Heart left ventricle (tissue), 16 donors: ENCODE results near the gene MRPL34. TPM values are rescaled to one million over a fixed set of nuclear protein-coding genes. Genes with fewer than 3 reads are reported as not detected.

Experiments
- ATAC-seq, 4 donors: fragments of 200-7000 bp; cut with Tn5 transposase; one replicate each; pipeline ENCODE4 v1.9.1; 2020 to 2022; ENCODE audit warnings: moderate library complexity in 4 of 4, mild to moderate bottlenecking in 3 of 4, moderate number of reproducible peaks in 1 of 4
- DNase-seq, 5 donors: peaks; one replicate each; pipeline ENCODE4 v3.0.0-alpha.2; 2020
- H3K27ac ChIP-seq, 12 donors: fragments of 200-600 bp; sonication (generic) in 4 of 12; one replicate each; pipeline versions ENCODE4 v1.5.0 to v1.8.0; 2016 to 2022; ENCODE audit warnings: mild to moderate bottlenecking in 2 of 12
- H3K27me3 ChIP-seq, 9 donors: fragments of 200-600 bp; sonication (generic) in 2 of 9; one replicate each; pipeline versions ENCODE4 v1.5.1 to v1.8.0; 2016 to 2022; ENCODE audit warnings: mild to moderate bottlenecking in 3 of 9
- H3K36me3 ChIP-seq, 9 donors: fragments of 200-600 bp; sonication (generic) in 2 of 9; one replicate each; pipeline versions ENCODE4 v1.5.0 to v1.8.0; 2018 to 2022; ENCODE audit warnings: mild to moderate bottlenecking in 2 of 9
- H3K4me1 ChIP-seq, 12 donors: fragments of 200-600 bp; sonication (generic) in 4 of 12; one replicate each; pipeline versions ENCODE4 v1.5.0 to v1.8.0; 2016 to 2022; ENCODE audit warnings: mild to moderate bottlenecking in 3 of 12
- H3K4me3 ChIP-seq, 12 donors: fragments of 200-600 bp; sonication (generic) in 4 of 12; one replicate each; pipeline versions ENCODE4 v1.5.0 to v1.8.0; 2017 to 2022; ENCODE audit warnings: mild to moderate bottlenecking in 9 of 12, moderate library complexity in 4 of 12
- H3K9me3 ChIP-seq, 12 donors: fragments of 200-600 bp; sonication (generic) in 4 of 12; one replicate each; pipeline versions ENCODE4 v1.5.0 to v1.8.0; 2016 to 2022; ENCODE audit warnings: mild to moderate bottlenecking in 1 of 12
- POLR2A ChIP-seq, 2 donors: fragments of 450-650 bp; IDR thresholded peaks; one replicate each; pipeline ENCODE4 v1.6.1; 2017; ENCODE audit warnings: antibody characterized with exemption in 2 of 2, mild to moderate bottlenecking in 2 of 2, moderate library complexity in 2 of 2
- WGBS, 4 donors: extraction: QIAGEN DNeasy Blood & Tissue Kit in 2 of 4; methylation state at CpG; one replicate each; pipeline versions ENCODE4 v1.1.5 to v1.1.7; 2013 to 2018; 5-methylcytosine and 5-hydroxymethylcytosine counted together
- intact Hi-C, 10 donors: fragments of 100-400 bp; cut with DNase I; formaldehyde crosslinking; loops; one replicate each; pipeline versions ENCODE4 v1.11.1 to v1.14.2; 2022
- polyA plus RNA-seq, 2 donors: library from polyadenylated mRNA; stranded (reverse); fragments of 200-250 nt; gene quantifications; one replicate each; pipeline ENCODE4 v1.2.3, GENCODE V29; 2013
- total RNA-seq, 9 donors: library from RNA; depleted of rRNA in 2 of 9; stranded (reverse); fragments of >200 nt in 2 of 9; fragmentation: NEBNext Ultra II Directional in 3 of 9; extraction: Animal tissue kit (Norgen Biotek cat#: 25700) in 3 of 9; gene quantifications; one replicate each; pipeline versions ENCODE4 v1.1.0 to v1.2.4, GENCODE V29; 2016 to 2023
- TF ChIP-seq, protein P1 (sequence below), 12 donors: fragments of 200-600 bp; sonication (generic) in 4 of 12; IDR thresholded peaks; one replicate each; pipeline versions ENCODE4 v1.5.0 to v1.8.0; 2018 to 2022; ENCODE audit warnings: antibody characterized with exemption in 12 of 12, mild to moderate bottlenecking in 5 of 12
- donor health status: ischemic (EF 13 %, LVEDD 7.1; RV severe dilation, severe dysfunction).
- donor health status: healthy with polysubstance abuse.
- donor health status: DM: no; HTN: yes; CAD: no.
- donor health status: DM: no; HTN: no; CAD: no.
- donor health status: ischemic (EF 25% LVEDD 6.9; RV normal size, moderate dysfunction).
- donor health status: ischemic (EF 25% LVEDD 5.7; RV mildly dilated, moderate dysfunction).
- donor health status: healthy.
- donor health status: DM: yes; HTN: yes; CAD: no.
- donor health status: ischemic (EF 35%, LVEDD 5.7; RV mildly dilated, moderate dysfunction).
- donor health status: nonischemic (EF 11% LVEDD 7.7; RV severe dilation, severe dysfunction).
- donor health status: DM: yes; HTN: yes; CAD: no.
- donor health status: PGD.
- donor health status: ischemic (EF 29% LVEDD 5.4; RV normal size, mild dysfunction).
- donor health status: nonischemic (EF 23%, LVEDD 6.1; RV moderate dilation, normal function).

MRPL34 gene
- total and polyA plus RNA-seq, 11 donors: 97.8 to 389 (median 190) TPM

DNA sequence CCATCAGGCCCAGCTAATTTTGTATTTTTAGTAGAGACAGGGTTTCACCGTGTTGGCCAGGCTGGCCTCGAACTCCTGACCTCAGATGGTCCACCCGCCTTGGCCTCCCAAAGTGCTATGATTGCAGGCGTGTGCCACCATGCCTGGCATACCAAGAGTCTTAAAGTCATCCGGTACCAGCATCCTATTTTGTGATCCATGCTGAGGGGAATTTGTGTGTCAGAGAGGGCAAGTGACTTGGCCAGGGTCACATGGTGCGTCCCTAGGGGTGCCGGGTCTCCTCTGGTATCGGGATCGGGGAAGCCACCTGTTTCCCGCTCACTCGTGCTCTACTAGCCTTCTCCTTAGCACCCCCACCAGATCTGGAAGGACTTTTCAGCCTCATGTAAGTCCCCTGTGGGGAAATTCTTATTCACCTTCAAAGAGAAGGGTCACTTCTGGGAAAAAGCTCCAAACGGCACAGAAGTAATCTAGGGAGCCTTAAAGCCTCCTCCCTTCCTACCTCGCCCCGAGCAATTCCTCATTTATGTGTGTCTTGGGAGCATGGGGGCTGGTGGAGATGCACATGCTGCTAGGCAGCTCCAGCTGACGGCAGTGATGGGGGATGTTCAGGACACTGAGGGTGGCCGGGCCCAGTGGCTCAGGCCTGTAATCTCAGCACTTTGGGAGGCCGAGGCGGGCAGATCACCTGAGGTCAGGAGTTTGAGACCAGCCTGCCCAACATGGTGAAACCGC, 30.1 kb upstream of the MRPL34 start:
- Histone ChIP-seq H3K4me3 (no peak overlapping the region), H3K4me1 (no peaks in the 10 kb centered on the region), H3K27me3 (peaks cover 0 to 2% (median 0%) of the 10 kb centered on the region in 9 donors), H3K9me3 (no peaks in the 10 kb centered on the region), H3K36me3 (peaks cover 0 to 85% (median 76%) of the 10 kb centered on the region in 9 donors), H3K27ac (no peak overlapping the region)
- ATAC-seq: no peak
- intact Hi-C loops: loop anchor here in 2 of 10 donors (5.0 to 10.0 kb wide), 2 partner anchors 68 to 71 kb away; no protein-coding TSS in a partner anchor
- 94 to 96% (median 94%) methylated on average over 15 to 19 of the region's 19 CpGs for WGBS, 4 donors
- TF ChIP-seq POLR2A (IDR thresholded peaks at IDR 0.05): no peak
- TF ChIP-seq, protein P1, sequence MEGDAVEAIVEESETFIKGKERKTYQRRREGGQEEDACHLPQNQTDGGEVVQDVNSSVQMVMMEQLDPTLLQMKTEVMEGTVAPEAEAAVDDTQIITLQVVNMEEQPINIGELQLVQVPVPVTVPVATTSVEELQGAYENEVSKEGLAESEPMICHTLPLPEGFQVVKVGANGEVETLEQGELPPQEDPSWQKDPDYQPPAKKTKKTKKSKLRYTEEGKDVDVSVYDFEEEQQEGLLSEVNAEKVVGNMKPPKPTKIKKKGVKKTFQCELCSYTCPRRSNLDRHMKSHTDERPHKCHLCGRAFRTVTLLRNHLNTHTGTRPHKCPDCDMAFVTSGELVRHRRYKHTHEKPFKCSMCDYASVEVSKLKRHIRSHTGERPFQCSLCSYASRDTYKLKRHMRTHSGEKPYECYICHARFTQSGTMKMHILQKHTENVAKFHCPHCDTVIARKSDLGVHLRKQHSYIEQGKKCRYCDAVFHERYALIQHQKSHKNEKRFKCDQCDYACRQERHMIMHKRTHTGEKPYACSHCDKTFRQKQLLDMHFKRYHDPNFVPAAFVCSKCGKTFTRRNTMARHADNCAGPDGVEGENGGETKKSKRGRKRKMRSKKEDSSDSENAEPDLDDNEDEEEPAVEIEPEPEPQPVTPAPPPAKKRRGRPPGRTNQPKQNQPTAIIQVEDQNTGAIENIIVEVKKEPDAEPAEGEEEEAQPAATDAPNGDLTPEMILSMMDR (IDR thresholded peaks at IDR 0.05): no peak
- DNase-seq: no peak

DNA sequence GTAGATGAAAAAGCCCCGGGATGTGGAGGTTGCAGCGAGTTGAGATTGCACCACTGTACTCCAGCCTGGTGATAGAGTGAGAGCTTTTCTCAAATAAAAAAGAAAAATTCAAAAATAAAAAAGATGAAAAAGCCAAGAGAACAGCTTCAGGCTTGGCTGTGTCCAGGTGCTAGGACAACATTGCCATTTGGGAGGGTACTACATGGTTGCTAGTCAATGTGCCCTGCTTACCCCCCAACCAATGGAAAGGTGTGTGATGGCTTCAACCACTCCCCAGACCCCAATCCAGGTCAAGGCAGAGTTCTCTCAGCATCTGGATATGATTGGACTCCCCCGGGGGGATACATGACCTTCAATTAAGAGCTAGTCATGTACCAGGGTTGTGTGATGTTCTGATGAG, 26.2 kb upstream of the MRPL34 start:
- 77 to 96% (median 89%) methylated on average over 2 to 3 of the region's 3 CpGs for WGBS, 4 donors
- H3K4me1 ChIP-seq: peaks cover 0 to 17% (median 13%) of the 10 kb centered on the region in 12 donors

DNA sequence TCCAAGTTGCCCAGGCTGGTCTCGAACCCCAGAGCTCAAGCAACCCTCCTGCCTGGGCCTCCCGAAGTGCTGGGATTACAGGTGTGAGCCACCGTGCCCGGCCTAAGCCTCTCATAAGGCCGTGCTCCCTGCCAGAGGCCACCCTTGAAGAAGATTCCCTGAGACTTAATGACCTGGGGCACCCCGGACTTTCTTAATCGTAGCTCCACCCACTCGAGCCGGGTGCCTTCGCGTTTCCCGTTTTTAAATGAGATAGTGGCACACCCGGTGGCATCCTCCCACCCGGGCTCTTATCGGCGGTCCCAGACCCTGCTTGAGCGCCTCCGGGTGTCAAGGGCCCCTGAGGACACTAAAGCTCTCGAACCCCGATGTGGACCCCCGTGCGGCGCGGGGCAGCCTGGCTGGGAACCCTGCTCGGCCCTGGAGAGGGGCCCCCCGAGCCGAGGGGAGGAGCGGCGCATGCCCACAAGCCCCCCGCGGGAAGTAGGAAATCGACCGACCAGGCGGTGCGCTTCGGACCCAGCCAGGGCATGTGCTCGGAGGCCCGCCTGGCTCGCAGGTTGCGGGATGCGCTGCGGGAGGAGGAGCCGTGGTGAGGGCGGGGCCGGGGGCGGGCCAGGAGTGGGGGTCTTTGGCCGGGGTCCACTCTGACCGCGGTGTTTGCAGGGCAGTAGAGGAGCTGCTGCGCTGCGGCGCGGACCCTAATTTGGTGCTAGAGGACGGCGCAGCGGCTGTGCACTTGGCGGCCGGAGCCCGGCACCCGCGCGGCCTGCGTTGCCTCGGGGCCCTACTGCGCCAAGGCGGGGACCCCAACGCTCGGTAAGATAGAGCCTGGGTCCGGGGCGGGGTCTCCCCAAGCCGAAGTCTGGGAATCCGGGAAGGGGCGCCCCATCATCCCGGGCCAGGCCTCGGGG, 24.0 kb upstream of the MRPL34 start, which contains the start of gene ANKLE1:
Gene ANKLE1 (plus strand): TSS at position 511 of the 914 bp plus-strand sequence. CDS start 20 bp downstream, at position 531.
- H3K9me3 ChIP-seq: no peaks in the 10 kb centered on the region
- intact Hi-C loops: loop anchor here in 9 of 10 donors (1.0 to 10.0 kb wide), 13 partner anchors 21 to 509 kb away; partner anchors contain the start of gene USE1 (in 1 of the 9)
- DNase-seq (peak in 1 of 5 donors; percentile 52), ATAC-seq (peak in 3 of 4 donors; percentile 14 to 47 (median 21))
- peak within 1 kb of the TSS; percentile 3 to 56 (median 41) for H3K4me3 ChIP-seq
- 8 to 13% (median 11%) methylated on average over 41 to 75 of the region's 75 CpGs for WGBS, 4 donors
- H3K27me3 ChIP-seq: peaks cover 7 to 21% (median 14%) of the 10 kb centered on the region in 9 donors
- no peak within 1 kb of the TSS for H3K27ac ChIP-seq
- peaks cover 0 to 28% (median 21%) of the 10 kb centered on the region in 9 donors for H3K36me3 ChIP-seq
- peaks cover 0 to 17% (median 13%) of the 10 kb centered on the region in 12 donors for H3K4me1 ChIP-seq
- TF ChIP-seq, protein P1 (IDR thresholded peaks at IDR 0.05): no peak
- no peak for TF ChIP-seq POLR2A (IDR thresholded peaks at IDR 0.05)

More for the DNA sequence above, 26.2 kb upstream of the MRPL34 start:
- Histone ChIP-seq H3K27ac (no peak overlapping the region), H3K27me3 (peaks cover 7 to 21% (median 14%) of the 10 kb centered on the region in 9 donors), H3K4me3 (no peak overlapping the region), H3K36me3 (peaks cover 0 to 50% (median 43%) of the 10 kb centered on the region in 9 donors), H3K9me3 (no peaks in the 10 kb centered on the region)
- intact Hi-C loops: loop anchor here in 2 of 10 donors (5.0 to 10.0 kb wide), 2 partner anchors 72 to 75 kb away; no protein-coding TSS in a partner anchor
- ATAC-seq: no peak
- no peak for TF ChIP-seq POLR2A (IDR thresholded peaks at IDR 0.05)
- TF ChIP-seq, protein P1 (IDR thresholded peaks at IDR 0.05): no peak
- DNase-seq: no peak
